ENCODE measurements around the gene UNC5C.

The UNC5C gene

GRCh38 chr4:95466791-95467190 lies 82.0 kb downstream of the UNC5C start:
- Histone ChIP-seq H3K9ac (ENCODE audit: low read length in 2 of 2) (no peak overlapping the region), H3K36me3 (ENCODE audit: control insufficient read depth in 2 of 2, insufficient read depth in 2 of 2, low read length in 2 of 2) (no peaks in the 10 kb centered on the region), H3K27ac (ENCODE audit: low read length) (no peak overlapping the region), H3K4me1 (ENCODE audit: control insufficient read depth, insufficient read depth, low read length) (no peaks in the 10 kb centered on the region), H3K9me3 (ENCODE audit: control insufficient read depth in 2 of 2, low read length in 2 of 2) (no peaks in the 10 kb centered on the region), H3K4me3 (ENCODE audit: low read length in 2 of 2) (no peak overlapping the region), H3K27me3 (ENCODE audit: control insufficient read depth in 1 of 2, insufficient read depth in 2 of 2, low read length in 2 of 2) (no peaks in the 10 kb centered on the region)

GRCh38 chr4:95465010-95465409 lies 83.8 kb downstream of the UNC5C start:
- Histone ChIP-seq H3K36me3 (ENCODE audit: control insufficient read depth in 2 of 2, insufficient read depth in 2 of 2, low read length in 2 of 2) (no peaks in the 10 kb centered on the region), H3K9me3 (ENCODE audit: control insufficient read depth in 2 of 2, low read length in 2 of 2) (no peaks in the 10 kb centered on the region), H3K4me1 (ENCODE audit: control insufficient read depth, insufficient read depth, low read length) (no peaks in the 10 kb centered on the region), H3K27ac (ENCODE audit: low read length) (no peak overlapping the region), H3K27me3 (ENCODE audit: control insufficient read depth in 1 of 2, insufficient read depth in 2 of 2, low read length in 2 of 2) (no peaks in the 10 kb centered on the region), H3K9ac (ENCODE audit: low read length in 2 of 2) (no peak overlapping the region), H3K4me3 (ENCODE audit: low read length in 2 of 2) (no peak overlapping the region)

- H3K36me3 ChIP-seq (ENCODE audit: control insufficient read depth in 2 of 2, insufficient read depth in 2 of 2, low read length in 2 of 2) = no peaks in the 10 kb centered on the region
- no peaks in the 10 kb centered on the region for H3K4me1 ChIP-seq (ENCODE audit: control insufficient read depth, insufficient read depth, low read length)
- no peaks in the 10 kb centered on the region for H3K27me3 ChIP-seq (ENCODE audit: control insufficient read depth in 1 of 2, insufficient read depth in 2 of 2, low read length in 2 of 2)
- H3K27ac ChIP-seq (ENCODE audit: low read length) = no peak overlapping the region
- no peak overlapping the region for H3K9ac ChIP-seq (ENCODE audit: low read length in 2 of 2)
- H3K4me3 ChIP-seq (ENCODE audit: low read length in 2 of 2) = no peak overlapping the region
- no peaks in the 10 kb centered on the region for H3K9me3 ChIP-seq (ENCODE audit: control insufficient read depth in 2 of 2, low read length in 2 of 2)
Observed at GRCh38 chr4:95462921-95463320, 85.9 kb downstream of the UNC5C start.

GRCh38 chr4:95457353-95457752 lies 91.4 kb downstream of the UNC5C start:
- H3K9me3 ChIP-seq (ENCODE audit: control insufficient read depth in 2 of 2, low read length in 2 of 2) = no peaks in the 10 kb centered on the region
- no peaks in the 10 kb centered on the region for H3K27me3 ChIP-seq (ENCODE audit: control insufficient read depth in 1 of 2, insufficient read depth in 2 of 2, low read length in 2 of 2)
- H3K36me3 ChIP-seq (ENCODE audit: control insufficient read depth in 2 of 2, insufficient read depth in 2 of 2, low read length in 2 of 2) = no peaks in the 10 kb centered on the region
- no peak overlapping the region for H3K9ac ChIP-seq (ENCODE audit: low read length in 2 of 2)
- H3K4me3 ChIP-seq (ENCODE audit: low read length in 2 of 2) = no peak overlapping the region
- H3K4me1 ChIP-seq (ENCODE audit: control insufficient read depth, insufficient read depth, low read length) = no peaks in the 10 kb centered on the region
- no peak overlapping the region for H3K27ac ChIP-seq (ENCODE audit: low read length)

GRCh38 chr4:95450294-95450693 lies 98.5 kb downstream of the UNC5C start:
- Histone ChIP-seq H3K36me3 (ENCODE audit: control insufficient read depth in 2 of 2, insufficient read depth in 2 of 2, low read length in 2 of 2) (no peaks in the 10 kb centered on the region), H3K4me1 (ENCODE audit: control insufficient read depth, insufficient read depth, low read length) (no peaks in the 10 kb centered on the region), H3K27me3 (ENCODE audit: control insufficient read depth in 1 of 2, insufficient read depth in 2 of 2, low read length in 2 of 2) (no peaks in the 10 kb centered on the region), H3K9me3 (ENCODE audit: control insufficient read depth in 2 of 2, low read length in 2 of 2) (no peaks in the 10 kb centered on the region), H3K27ac (ENCODE audit: low read length) (no peak overlapping the region), H3K4me3 (ENCODE audit: low read length in 2 of 2) (no peak overlapping the region), H3K9ac (ENCODE audit: low read length in 2 of 2) (no peak overlapping the region)

- Histone ChIP-seq H3K27me3 (ENCODE audit: control insufficient read depth in 1 of 2, insufficient read depth in 2 of 2, low read length in 2 of 2) (no peaks in the 10 kb centered on the region), H3K9ac (ENCODE audit: low read length in 2 of 2) (no peak overlapping the region), H3K36me3 (ENCODE audit: control insufficient read depth in 2 of 2, insufficient read depth in 2 of 2, low read length in 2 of 2) (no peaks in the 10 kb centered on the region), H3K27ac (ENCODE audit: low read length) (no peak overlapping the region), H3K4me1 (ENCODE audit: control insufficient read depth, insufficient read depth, low read length) (no peaks in the 10 kb centered on the region), H3K9me3 (ENCODE audit: control insufficient read depth in 2 of 2, low read length in 2 of 2) (no peaks in the 10 kb centered on the region), H3K4me3 (ENCODE audit: low read length in 2 of 2) (no peak overlapping the region)
Observed at GRCh38 chr4:95446173-95446572, 102.6 kb downstream of the UNC5C start.

GRCh38 chr4:95445251-95445650 lies 103.5 kb downstream of the UNC5C start:
- Histone ChIP-seq H3K9ac (ENCODE audit: low read length in 2 of 2) (no peak overlapping the region), H3K27ac (ENCODE audit: low read length) (no peak overlapping the region), H3K4me1 (ENCODE audit: control insufficient read depth, insufficient read depth, low read length) (no peaks in the 10 kb centered on the region)

GRCh38 chr4:95444812-95445211 lies 104.0 kb downstream of the UNC5C start:
- Histone ChIP-seq H3K27me3 (ENCODE audit: control insufficient read depth in 1 of 2, insufficient read depth in 2 of 2, low read length in 2 of 2) (no peaks in the 10 kb centered on the region), H3K4me3 (ENCODE audit: low read length in 2 of 2) (no peak overlapping the region), H3K27ac (ENCODE audit: low read length) (no peak overlapping the region), H3K9me3 (ENCODE audit: control insufficient read depth in 2 of 2, low read length in 2 of 2) (no peaks in the 10 kb centered on the region), H3K4me1 (ENCODE audit: control insufficient read depth, insufficient read depth, low read length) (no peaks in the 10 kb centered on the region), H3K36me3 (ENCODE audit: control insufficient read depth in 2 of 2, insufficient read depth in 2 of 2, low read length in 2 of 2) (no peaks in the 10 kb centered on the region), H3K9ac (ENCODE audit: low read length in 2 of 2) (no peak overlapping the region)

More at GRCh38 chr4:95445251-95445650, 103.5 kb downstream of the UNC5C start:
- Histone ChIP-seq H3K27me3 (ENCODE audit: control insufficient read depth in 1 of 2, insufficient read depth in 2 of 2, low read length in 2 of 2) (no peaks in the 10 kb centered on the region), H3K9me3 (ENCODE audit: control insufficient read depth in 2 of 2, low read length in 2 of 2) (no peaks in the 10 kb centered on the region), H3K4me3 (ENCODE audit: low read length in 2 of 2) (no peak overlapping the region), H3K36me3 (ENCODE audit: control insufficient read depth in 2 of 2, insufficient read depth in 2 of 2, low read length in 2 of 2) (no peaks in the 10 kb centered on the region)

- Histone ChIP-seq H3K9me3 (ENCODE audit: control insufficient read depth in 2 of 2, low read length in 2 of 2) (no peaks in the 10 kb centered on the region), H3K4me1 (ENCODE audit: control insufficient read depth, insufficient read depth, low read length) (no peaks in the 10 kb centered on the region), H3K4me3 (ENCODE audit: low read length in 2 of 2) (no peak overlapping the region), H3K27me3 (ENCODE audit: control insufficient read depth in 1 of 2, insufficient read depth in 2 of 2, low read length in 2 of 2) (no peaks in the 10 kb centered on the region), H3K36me3 (ENCODE audit: control insufficient read depth in 2 of 2, insufficient read depth in 2 of 2, low read length in 2 of 2) (no peaks in the 10 kb centered on the region), H3K27ac (ENCODE audit: low read length) (no peak overlapping the region), H3K9ac (ENCODE audit: low read length in 2 of 2) (no peak overlapping the region)
Observed at GRCh38 chr4:95439896-95440295, 108.9 kb downstream of the UNC5C start.

- no peaks in the 10 kb centered on the region for H3K9me3 ChIP-seq (ENCODE audit: control insufficient read depth in 2 of 2, low read length in 2 of 2)
- no peaks in the 10 kb centered on the region for H3K27me3 ChIP-seq (ENCODE audit: control insufficient read depth in 1 of 2, insufficient read depth in 2 of 2, low read length in 2 of 2)
- H3K27ac ChIP-seq (ENCODE audit: low read length) = no peak overlapping the region
- no peaks in the 10 kb centered on the region for H3K36me3 ChIP-seq (ENCODE audit: control insufficient read depth in 2 of 2, insufficient read depth in 2 of 2, low read length in 2 of 2)
- no peak overlapping the region for H3K9ac ChIP-seq (ENCODE audit: low read length in 2 of 2)
- H3K4me3 ChIP-seq (ENCODE audit: low read length in 2 of 2) = no peak overlapping the region
- no peaks in the 10 kb centered on the region for H3K4me1 ChIP-seq (ENCODE audit: control insufficient read depth, insufficient read depth, low read length)
Observed at GRCh38 chr4:95439071-95439470, 109.7 kb downstream of the UNC5C start.

- no peaks in the 10 kb centered on the region for H3K36me3 ChIP-seq (ENCODE audit: control insufficient read depth in 2 of 2, insufficient read depth in 2 of 2, low read length in 2 of 2)
- no peaks in the 10 kb centered on the region for H3K4me1 ChIP-seq (ENCODE audit: control insufficient read depth, insufficient read depth, low read length)
- H3K4me3 ChIP-seq (ENCODE audit: low read length in 2 of 2) = no peak overlapping the region
- H3K9me3 ChIP-seq (ENCODE audit: control insufficient read depth in 2 of 2, low read length in 2 of 2) = no peaks in the 10 kb centered on the region
- H3K27ac ChIP-seq (ENCODE audit: low read length) = no peak overlapping the region
- H3K9ac ChIP-seq (ENCODE audit: low read length in 2 of 2) = no peak overlapping the region
- no peaks in the 10 kb centered on the region for H3K27me3 ChIP-seq (ENCODE audit: control insufficient read depth in 1 of 2, insufficient read depth in 2 of 2, low read length in 2 of 2)
Observed at GRCh38 chr4:95432466-95432865, 116.3 kb downstream of the UNC5C start.
